Activated T-cell treated with anti-CD3 and anti-CD28 coated beads for 1 hour (primary cell): ENCODE measurements around the gene FAM193A.
"Not testable (repeated sequence)": the region's sequence is repeated elsewhere in the genome, so short reads cannot be mapped to it uniquely, and the experiment has no call there.

Experiments
- DNase-seq: peaks from one replicate; pipeline ENCODE4 v3.0.0-alpha.2; 2020; ENCODE audit warnings: low read depth

Gene FAM193A

DNA sequence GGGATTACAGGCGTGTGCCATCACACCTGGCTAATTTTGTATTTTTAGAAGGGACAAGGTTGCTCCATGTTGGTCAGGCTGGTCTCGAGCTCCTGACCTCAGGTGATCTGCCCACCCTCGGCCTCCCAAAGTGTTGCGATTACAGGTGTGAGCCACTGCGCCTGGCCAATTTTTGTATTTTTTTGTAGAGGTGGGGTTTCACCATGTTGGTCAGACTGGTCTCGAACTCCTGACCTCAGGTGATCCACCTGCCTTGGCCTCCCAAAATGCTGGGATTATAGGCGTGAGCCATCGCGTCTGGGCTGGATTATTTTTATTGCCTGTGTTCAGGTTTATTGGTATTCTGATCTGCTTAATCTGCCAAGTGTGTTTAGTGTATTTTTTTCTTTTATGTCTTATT, 82.3 kb downstream of the FAM193A start:
- DNase-seq, result not testable (repeated sequence)

DNA sequence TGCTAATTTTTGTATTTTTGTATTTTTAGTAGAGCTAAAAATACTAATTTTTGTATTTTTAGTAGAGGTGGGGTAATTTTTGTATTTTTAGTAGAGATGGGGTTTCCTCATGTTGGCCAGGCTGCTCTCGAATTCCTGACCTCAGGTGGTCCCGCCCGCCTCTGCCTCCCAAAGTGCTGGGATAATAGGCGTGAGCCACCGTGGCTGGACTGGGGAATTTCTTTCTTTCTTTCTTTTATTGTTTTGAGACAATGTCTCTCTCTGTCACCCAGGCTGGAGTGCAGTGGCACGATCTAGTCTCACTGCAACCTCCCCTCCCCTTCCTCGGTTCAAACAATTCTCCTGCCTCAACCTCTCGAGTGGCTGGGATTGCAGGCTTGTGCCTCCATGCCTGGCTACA, 83.0 kb downstream of the FAM193A start:
- no peak for DNase-seq

GRCh38 chr4:2621419-2621818, 85.0 kb downstream of the FAM193A start:
- no peak for DNase-seq

DNA sequence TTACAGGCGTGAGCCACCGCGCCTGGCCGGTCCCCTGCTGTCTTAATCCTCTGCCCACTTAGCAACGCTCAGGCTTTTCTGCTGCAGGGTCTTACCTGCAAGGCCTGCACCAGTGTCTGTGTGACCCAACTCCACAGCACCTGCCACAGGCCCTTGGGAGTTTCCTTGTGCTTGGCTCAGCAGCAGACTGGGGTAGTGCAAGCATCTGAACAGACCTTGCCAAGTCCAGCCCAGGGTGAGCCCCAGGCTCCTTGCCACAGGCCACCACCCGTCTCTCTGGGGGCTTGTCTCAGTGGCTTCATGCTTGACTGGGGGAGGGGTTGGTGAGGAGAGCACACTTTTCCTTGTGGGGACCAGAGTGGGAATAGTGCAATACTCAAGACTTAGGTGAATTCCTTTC, 87.0 kb downstream of the FAM193A start:
- no peak for DNase-seq

- no peak for DNase-seq
These were observed 88.5 kb downstream of the FAM193A start for GRCh38 chr4:2624782-2625530.

DNA sequence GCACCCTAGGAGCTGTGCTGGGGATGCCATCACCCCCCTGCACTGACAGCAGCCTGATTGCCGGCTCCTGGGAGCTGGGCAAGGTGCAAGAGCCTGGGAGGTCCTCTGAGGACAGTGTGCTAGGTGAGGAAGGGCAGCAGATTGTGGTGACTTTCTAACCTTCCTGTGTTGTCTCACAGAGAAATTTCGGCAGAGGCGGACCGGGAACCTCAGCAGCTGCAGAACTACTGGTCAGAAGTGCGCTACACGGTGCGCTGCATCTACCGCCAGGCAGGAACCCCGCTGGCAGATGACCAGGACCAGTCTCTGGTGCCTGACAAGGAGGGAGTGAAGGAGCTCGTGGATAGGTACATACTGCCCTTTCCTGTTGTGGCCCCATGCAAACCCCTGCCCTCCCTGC, 89.8 kb downstream of the FAM193A start:
- no peak for DNase-seq

GRCh38 chr4:2630556-2631273, 94.3 kb downstream of the FAM193A start:
- no peak for DNase-seq

DNA sequence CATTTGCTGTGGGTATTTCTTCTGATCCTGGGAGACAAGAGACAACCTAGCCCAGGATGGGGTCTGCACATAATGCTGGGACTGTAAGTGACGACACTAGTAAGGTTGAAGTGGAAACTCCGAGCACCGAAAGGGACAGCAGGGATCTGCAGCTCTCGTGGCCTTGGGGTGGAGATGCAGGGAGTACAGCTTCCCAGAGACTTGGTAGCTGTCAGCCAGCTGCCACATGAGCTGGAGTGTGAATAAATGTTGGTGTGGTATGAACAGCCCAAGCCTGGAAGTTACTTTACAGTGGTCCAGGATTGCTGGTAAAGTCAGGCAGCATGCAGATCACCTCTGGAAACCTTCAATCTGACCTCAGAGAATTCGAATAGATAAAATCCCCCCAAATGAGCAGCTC, 97.6 kb downstream of the FAM193A start:
- DNase-seq, result no peak

GRCh38 chr4:2636331-2636730, 99.9 kb downstream of the FAM193A start:
- no peak for DNase-seq

- DNase-seq, result not testable (repeated sequence)
These were observed 100.5 kb downstream of the FAM193A start for GRCh38 chr4:2636994-2637393.

DNA sequence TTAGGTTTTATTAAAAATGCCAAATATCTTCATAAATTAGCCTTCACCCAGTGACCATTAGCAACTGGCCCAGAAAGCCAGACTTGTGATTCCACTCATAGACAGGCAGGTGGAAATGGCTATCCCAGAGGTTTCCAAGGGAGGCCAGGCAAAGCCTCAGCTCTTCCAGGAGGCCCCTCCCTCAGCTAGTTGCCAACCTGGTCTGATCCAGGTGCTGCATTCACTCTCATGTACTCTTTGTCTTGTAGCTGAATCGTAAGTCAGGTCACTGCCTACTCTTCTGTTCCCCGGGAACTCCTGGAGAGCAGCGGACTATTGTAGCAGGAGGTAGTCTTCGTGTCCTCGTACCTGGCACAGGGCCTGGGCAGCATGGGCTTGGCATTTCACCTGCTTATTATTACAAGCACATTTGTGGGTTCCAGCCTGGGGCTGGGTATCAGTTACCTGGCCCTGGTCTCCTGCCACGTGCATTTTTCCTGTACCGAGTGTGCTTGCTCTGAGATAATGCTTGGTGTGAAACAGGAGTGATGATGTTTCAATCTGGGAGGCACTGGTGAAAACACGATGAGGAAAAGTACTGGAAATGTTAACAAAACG, 101.6 kb downstream of the FAM193A start:
- no peak for DNase-seq

DNA sequence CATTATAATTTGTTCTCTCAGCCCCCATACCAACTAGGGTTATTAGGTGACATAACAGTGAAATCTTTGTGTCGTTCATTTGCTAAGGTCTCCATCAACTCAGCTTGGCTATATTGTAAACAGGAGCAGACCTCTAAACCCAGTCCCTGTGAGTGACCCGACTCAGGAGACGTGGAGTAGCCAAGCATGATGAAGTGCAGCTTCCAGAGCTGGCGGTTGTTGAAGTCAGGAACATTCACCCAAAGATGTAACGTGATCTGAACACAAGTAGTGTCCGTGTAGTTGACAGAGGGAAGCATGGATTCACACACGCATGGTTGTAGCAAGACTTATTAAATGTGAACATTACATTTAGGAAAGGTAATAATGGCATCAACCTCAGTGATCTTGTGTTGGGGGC, 102.3 kb downstream of the FAM193A start:
- no peak for DNase-seq

GRCh38 chr4:2642968-2643367, 106.5 kb downstream of the FAM193A start:
- DNase-seq, result no peak

DNA sequence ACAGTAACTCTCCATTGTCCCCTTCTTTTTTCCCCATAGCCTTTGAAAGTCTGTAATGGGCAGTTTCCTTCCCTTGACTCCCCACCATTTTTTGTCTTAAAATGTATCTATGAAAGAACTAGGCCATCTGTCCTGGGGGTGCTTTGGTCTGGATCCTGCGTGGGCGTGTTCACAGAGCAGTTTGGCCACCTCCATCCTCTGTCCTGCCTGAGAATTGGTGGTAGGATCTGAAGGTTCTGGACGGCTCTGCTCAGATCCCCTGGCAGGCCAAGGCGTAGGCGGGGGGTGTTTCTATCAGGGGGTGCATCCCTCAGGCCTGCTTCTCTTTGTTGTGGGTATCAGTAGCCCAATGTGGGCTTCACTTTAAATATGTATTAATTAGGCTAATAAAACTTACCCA, 107.1 kb downstream of the FAM193A start:
- DNase-seq, result no peak

DNA sequence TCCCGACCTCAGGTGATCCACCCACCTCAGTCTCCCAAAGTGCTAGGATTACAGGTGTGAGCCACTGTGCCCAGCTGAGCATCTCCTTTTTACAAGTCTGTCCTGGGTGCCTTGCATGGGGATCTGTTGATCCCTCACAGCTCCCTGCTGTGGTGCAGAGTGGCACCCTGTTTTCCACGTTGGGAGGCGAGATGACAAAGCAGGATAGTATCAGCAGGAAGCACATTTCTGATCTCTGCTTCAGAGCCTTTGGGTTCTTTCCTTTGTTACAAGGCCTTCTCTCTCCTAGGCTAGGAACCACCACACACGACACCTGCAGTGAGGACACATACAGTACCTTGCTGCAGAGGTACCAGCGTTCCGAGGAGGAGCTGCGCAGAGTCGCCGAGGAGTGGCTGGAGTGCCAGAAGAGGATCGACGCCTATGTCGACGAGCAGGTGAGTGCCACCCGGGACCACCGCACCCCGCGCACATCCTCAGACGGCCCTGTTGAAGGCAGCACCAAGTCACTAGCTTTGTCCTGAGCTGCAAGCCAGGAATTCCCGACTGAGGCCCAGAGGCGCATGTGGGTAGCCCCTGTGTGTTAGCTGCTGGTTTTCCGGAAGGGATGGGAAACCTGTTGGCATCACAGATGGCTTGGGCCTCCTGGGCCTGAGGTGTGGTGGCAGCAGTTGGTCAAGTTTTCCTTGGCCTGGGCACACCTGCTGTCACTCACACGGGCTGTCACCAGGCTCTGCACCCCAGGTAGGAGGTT, 110.1 kb downstream of the FAM193A start:
- no peak for DNase-seq

GRCh38 chr4:2647403-2648158, 111.1 kb downstream of the FAM193A start:
- DNase-seq, result no peak

DNA sequence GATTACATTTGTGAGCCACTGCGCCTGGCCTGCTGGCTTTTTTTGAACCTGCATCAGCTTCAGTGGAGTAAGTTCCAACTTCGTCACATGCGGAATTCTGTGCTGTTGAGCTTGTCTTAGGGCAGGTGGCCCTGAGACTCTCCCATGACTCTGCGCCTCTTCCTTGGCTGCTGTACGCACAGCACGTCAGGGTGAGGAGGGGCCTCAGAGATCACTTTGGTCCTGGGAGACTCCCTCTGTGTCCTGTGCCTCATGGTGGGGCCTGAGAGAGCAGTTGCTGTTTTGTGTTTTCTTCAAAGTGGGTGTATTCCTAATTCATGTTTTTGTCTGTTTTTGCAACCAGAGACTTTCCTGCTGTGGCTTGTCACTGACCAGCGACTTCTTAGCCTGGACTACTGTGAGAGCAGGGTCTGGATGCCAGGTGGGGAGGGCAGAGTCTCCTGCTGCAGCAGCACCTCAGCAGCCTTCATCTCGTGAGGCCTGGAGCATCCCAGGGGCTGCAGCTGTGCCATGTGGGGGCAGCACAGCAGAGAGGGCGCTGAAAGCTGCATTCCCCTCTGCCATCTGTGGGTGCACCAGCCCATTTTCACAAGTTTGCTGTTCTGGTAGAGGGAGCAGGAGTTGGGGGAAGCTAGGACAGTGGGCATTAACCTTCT, 111.8 kb downstream of the FAM193A start:
- no peak for DNase-seq

DNA sequence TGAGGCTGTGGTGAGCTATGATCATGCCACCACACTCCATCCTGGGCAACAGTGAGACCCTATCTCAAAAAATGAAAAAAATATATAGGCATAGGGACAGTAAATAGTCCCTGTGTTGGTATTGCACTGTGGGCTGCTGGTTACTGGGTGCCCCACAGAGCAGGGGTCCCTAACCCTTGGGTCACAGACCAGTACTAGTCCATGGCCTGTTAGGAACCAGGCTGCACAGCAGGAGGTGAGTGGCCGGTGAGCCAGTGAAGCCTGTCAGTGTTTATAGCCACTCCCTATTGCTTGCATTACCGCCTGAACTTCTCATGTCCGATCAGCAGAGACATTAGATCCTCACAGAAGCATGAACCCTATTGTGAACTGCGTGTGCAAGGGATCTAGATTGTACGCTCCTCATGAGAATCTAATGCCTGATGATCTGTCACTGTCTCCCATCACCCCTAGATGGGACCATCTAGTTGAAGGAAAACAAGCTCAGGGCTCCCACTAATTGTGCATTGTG, 113.2 kb downstream of the FAM193A start:
- DNase-seq, result no peak

GRCh38 chr4:2650276-2650675, 113.8 kb downstream of the FAM193A start:
- DNase-seq, result no peak

DNA sequence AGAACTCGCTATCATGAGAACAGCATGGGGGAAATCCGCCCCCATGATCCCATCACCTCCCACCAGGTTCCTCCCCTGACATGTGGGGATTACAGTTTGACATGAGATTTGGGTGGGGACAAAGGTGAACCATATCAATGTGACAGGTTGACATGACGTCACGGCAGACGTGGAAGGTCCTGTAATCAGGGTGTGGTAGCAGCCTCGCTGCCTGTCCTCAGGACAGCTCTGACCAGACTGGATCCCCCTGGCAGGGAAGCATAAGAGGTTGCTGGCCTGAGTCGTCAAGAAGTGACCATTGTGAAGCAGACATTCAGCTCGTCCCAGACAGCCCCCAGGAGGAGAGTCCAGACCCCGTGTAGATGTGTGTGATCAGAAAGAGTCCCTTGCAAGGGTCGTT, 115.1 kb downstream of the FAM193A start:
- DNase-seq, result no peak

DNA sequence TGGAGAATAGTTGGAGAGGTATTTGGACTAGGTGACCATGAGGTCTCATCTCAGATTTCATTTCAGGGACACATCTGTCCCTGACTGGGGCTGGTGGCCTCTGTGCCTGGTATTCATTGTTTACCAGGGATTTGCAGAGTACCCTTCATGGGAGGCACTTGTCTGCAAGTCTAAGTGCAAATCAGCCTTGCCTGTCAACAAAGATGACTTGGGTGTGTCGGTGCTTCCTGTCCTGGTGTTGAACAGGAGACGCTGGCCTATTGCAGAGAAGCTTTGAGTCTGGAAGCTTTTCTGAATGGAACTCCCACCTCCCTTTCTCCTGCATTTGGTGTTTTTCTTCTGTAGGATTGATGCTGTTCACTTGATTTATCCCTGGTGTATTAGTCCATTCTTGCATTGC, 115.6 kb downstream of the FAM193A start:
- DNase-seq, result no peak
